Keratinocyte (primary cell): ENCODE data around the gene ARHGAP6. TPM values are rescaled to one million over a fixed set of nuclear protein-coding genes. Genes with fewer than 3 reads are reported as not detected.
A peak's percentile ranks its signal among the peaks of the same experiment; 100 is the strongest.

ENCODE experiments used
- DNase-seq: peaks from one replicate; pipeline ENCODE4 v3.0.0-alpha.2; 2011; ENCODE audit warnings: low read depth, missing footprints, low spot score
- FAIRE-seq: peaks from 2 replicates; lab custom pipeline; 2011; peaks lifted over from hg19 to GRCh38; lab: Jason Lieb, UNC
- H2AFZ ChIP-seq: 2 replicates; pipeline ENCODE4 v1.6.0; 2012; ENCODE audit warnings: low read length, control low read depth, inconsistent platforms; ENCODE audit not compliant: control insufficient read depth
- H3K27ac ChIP-seq: 2 replicates; pipeline ENCODE4 v1.5.1; 2011; ENCODE audit warnings: low read length; ENCODE audit not compliant: control insufficient read depth, insufficient read depth
- H3K27me3 ChIP-seq: 3 replicates; pipeline ENCODE4 v1.6.0; 2011; ENCODE audit warnings: low read length; ENCODE audit not compliant: control insufficient read depth, insufficient read depth; ENCODE audit errors: extremely low read depth
- H3K36me3 ChIP-seq, 2 experiments: 2 replicates in 1 of 2; 3 replicates in 1 of 2; pipeline ENCODE4 v1.5.1; 2011; ENCODE audit warnings: low read length in 2 of 2, mild to moderate bottlenecking in 1 of 2; ENCODE audit not compliant: control insufficient read depth in 2 of 2, insufficient read depth in 2 of 2; ENCODE audit errors: extremely low read depth in 1 of 2
- H3K4me1 ChIP-seq: 3 replicates; pipeline ENCODE4 v1.5.1; 2011; ENCODE audit warnings: low read length; ENCODE audit not compliant: control insufficient read depth, insufficient read depth; ENCODE audit errors: extremely low read depth
- H3K4me2 ChIP-seq: 3 replicates; pipeline ENCODE4 v1.6.0; 2011; ENCODE audit warnings: low read depth, low read length; ENCODE audit not compliant: control insufficient read depth, insufficient read depth; ENCODE audit errors: extremely low read depth
- H3K4me3 ChIP-seq, 3 experiments: fragments of 200-600 bp in 1 of 3; sonication (generic) in 1 of 3; 2 replicates in 2 of 3; 3 replicates in 1 of 3; pipeline ENCODE4 v1.5.1; 2011 to 2016; ENCODE audit warnings: low read length in 3 of 3, mild to moderate bottlenecking in 3 of 3, control low read depth in 2 of 3, inconsistent platforms in 1 of 3, low read depth in 1 of 3, mixed read lengths in 1 of 3, mixed run types in 1 of 3, moderate library complexity in 1 of 3; ENCODE audit not compliant: control insufficient read depth in 2 of 3, insufficient read depth in 2 of 3; ENCODE audit errors: extremely low read depth in 1 of 3
- H3K79me2 ChIP-seq: 2 replicates; pipeline ENCODE4 v1.6.0; 2012; ENCODE audit warnings: low read length; ENCODE audit not compliant: control insufficient read depth, insufficient read depth
- H3K9ac ChIP-seq: 3 replicates; pipeline ENCODE4 v1.6.0; 2011; ENCODE audit warnings: low read length; ENCODE audit not compliant: control insufficient read depth, insufficient read depth; ENCODE audit errors: extremely low read depth
- H3K9me1 ChIP-seq: 3 replicates; pipeline ENCODE4 v1.6.0; 2011; ENCODE audit warnings: low read length; ENCODE audit not compliant: control insufficient read depth, insufficient read depth; ENCODE audit errors: extremely low read depth
- H3K9me3 ChIP-seq: 2 replicates; pipeline ENCODE4 v1.5.1; 2012; ENCODE audit warnings: low read depth, low read length; ENCODE audit not compliant: control insufficient read depth
- H4K20me1 ChIP-seq: 3 replicates; pipeline ENCODE4 v1.6.0; 2011; ENCODE audit warnings: low read length; ENCODE audit not compliant: control insufficient read depth, insufficient read depth; ENCODE audit errors: extremely low read depth
- CTCF ChIP-seq, 3 experiments: IDR thresholded peaks in 1 of 3; conservative IDR thresholded peaks in 1 of 3; optimal IDR thresholded peaks in 1 of 3; 2 replicates in 2 of 3; 3 replicates in 1 of 3; pipeline versions ENCODE3 to v1.5.1; 2011; ENCODE audit warnings: low read length in 3 of 3, mild to moderate bottlenecking in 3 of 3, moderate library complexity in 2 of 3, control low read depth in 1 of 3, inconsistent platforms in 1 of 3; ENCODE audit not compliant: insufficient read depth in 2 of 3; ENCODE audit errors: extremely low read depth in 1 of 3
- EZH2 ChIP-seq: IDR thresholded peaks from one replicate; pipeline ENCODE4 v1.6.1; 2012; ENCODE audit warnings: inconsistent platforms, mild to moderate bottlenecking, low read length, moderate library complexity
- dilution Hi-C: fragments of 300-500 bp; cut with MboI; formaldehyde crosslinking; loops from one replicate; pipeline ENCODE4 v1.7.0; 2020; ENCODE audit warnings: low sequenced_read_pairs; ENCODE audit not compliant: extremely low pct_ligation_motif_present
- polyA plus RNA-seq, 5 experiments: library from polyadenylated mRNA; depleted of rRNA in 3 of 5; stranded (reverse) in 3 of 5; stranded (forward) in 1 of 5; unstranded in 1 of 5; fragments of >200 nt; gene quantifications; 1 replicate in 1 of 5; 2 replicates in 3 of 5; 3 replicates in 1 of 5; pipeline versions ENCODE4 v1.2.1 to v1.2.3, GENCODE V29; 2011 to 2012; ENCODE audit warnings: missing spikeins in 2 of 5, low read depth in 1 of 5, low replicate concordance in 1 of 5

ARHGAP6 gene
- polyA plus RNA-seq, 1 donor (not counting 4 experiments of a cell fraction or from before 2014, with no cell fraction given) = 0.01 TPM

GRCh38 chrX:11143931-11144678 is 521.6 kb downstream of the ARHGAP6 start:
- dilution Hi-C loops = no loop called here
- peak overlapping the region; percentile 28 for H3K4me2 ChIP-seq
- no peak overlapping the region for H2AFZ ChIP-seq
- no peaks in the 10 kb centered on the region for H3K9me1 ChIP-seq
- H3K27ac ChIP-seq = no peak overlapping the region
- DNase-seq (peak; percentile 17), FAIRE-seq (peak; percentile 69)
- H4K20me1 ChIP-seq = no peaks in the 10 kb centered on the region
- H3K79me2 ChIP-seq = no peaks in the 10 kb centered on the region
- H3K36me3 ChIP-seq = no peaks in the 10 kb centered on the region
- no peaks in the 10 kb centered on the region for H3K9me3 ChIP-seq
- H3K9ac ChIP-seq = no peak overlapping the region
- H3K4me3 ChIP-seq = no peak overlapping the region
- H3K27me3 ChIP-seq = no peaks in the 10 kb centered on the region
- H3K4me1 ChIP-seq = no peaks in the 10 kb centered on the region
- peak; percentile 47 to 76 (median 66) for TF ChIP-seq CTCF (optimal IDR thresholded peaks at IDR 0.05 in 1 of 3, IDR thresholded peaks at IDR 0.05 in 1 of 3, conservative IDR thresholded peaks at IDR 0.05 in 1 of 3; ENCODE audit: extremely low read depth in 1 of 3, insufficient read depth in 2 of 3, low read length in 3 of 3)
- TF ChIP-seq EZH2 = no peak

GRCh38 chrX:11138498-11139390 is 527.0 kb downstream of the ARHGAP6 start:
- Histone ChIP-seq H3K9me3 (no peaks in the 10 kb centered on the region), H3K9me1 (no peaks in the 10 kb centered on the region), H3K27ac (no peak overlapping the region), H3K79me2 (no peaks in the 10 kb centered on the region), H3K4me1 (no peaks in the 10 kb centered on the region), H3K27me3 (no peaks in the 10 kb centered on the region), H4K20me1 (no peaks in the 10 kb centered on the region), H3K4me2 (no peak overlapping the region), H3K9ac (no peak overlapping the region), H3K4me3 (no peak overlapping the region), H2AFZ (no peak overlapping the region), H3K36me3 (no peaks in the 10 kb centered on the region)
- DNase-seq (no peak), FAIRE-seq (no peak)
- dilution Hi-C loops = loop anchor here (10.0 kb wide), 1 partner anchor 944 kb away; no protein-coding TSS in a partner anchor
- TF ChIP-seq EZH2 (no peak), CTCF (optimal IDR thresholded peaks at IDR 0.05 in 1 of 3, IDR thresholded peaks at IDR 0.05 in 1 of 3, conservative IDR thresholded peaks at IDR 0.05 in 1 of 3; ENCODE audit: extremely low read depth in 1 of 3, insufficient read depth in 2 of 3, low read length in 3 of 3) (no peak)
